Muscle of arm (tissue), 12 donors: ENCODE measurements around the gene LENG9. TPM values are rescaled to one million over a fixed set of nuclear protein-coding genes. Genes with fewer than 3 reads are reported as not detected.
"Not testable (repeated sequence)": the region's sequence is repeated elsewhere in the genome, so short reads cannot be mapped to it uniquely, and the experiment has no call there.

Experiments
- DNase-seq: peaks from one replicate; pipeline ENCODE4 v3.0.0-alpha.2; 2013
- polyA plus RNA-seq, 12 donors: library from polyadenylated mRNA; unstranded; fragments of 120-200 nt; gene quantifications; one replicate each; pipeline ENCODE4 v1.2.1, GENCODE V29; 2013; ENCODE audit not compliant: insufficient read length in 12 of 12

The LENG9 gene
- polyA plus RNA-seq, 12 donors: 0.75 to 2.7 (median 1.5) TPM; not detected in 2

- no peak for DNase-seq
Measured at GRCh38 chr19:54482889-54483288, 19.3 kb upstream of the LENG9 start.

- DNase-seq: peak; percentile 59
Measured at GRCh38 chr19:54481326-54481930, 17.9 kb upstream of the LENG9 start.

- DNase-seq: no peak
Measured at GRCh38 chr19:54480051-54480450, 16.5 kb upstream of the LENG9 start.

GRCh38 chr19:54478677-54479266, 15.2 kb upstream of the LENG9 start:
- no peak for DNase-seq

GRCh38 chr19:54477650-54478049, 14.1 kb upstream of the LENG9 start:
- DNase-seq: no peak

- DNase-seq: no peak
Measured at GRCh38 chr19:54475706-54476105, 12.1 kb upstream of the LENG9 start.

- no peak for DNase-seq
Measured at GRCh38 chr19:54473892-54474372, 10.4 kb upstream of the LENG9 start.

GRCh38 chr19:54473071-54473891, 9.7 kb upstream of the LENG9 start, which contains the start of gene CDC42EP5:
TSS of gene CDC42EP5 (minus strand) at chr19:54473296. CDS start at chr19:54465547, 7,749 bp downstream.
- DNase-seq: peak; percentile 94

- peak; percentile 52 for DNase-seq
Measured at GRCh38 chr19:54470991-54471782, 7.6 kb upstream of the LENG9 start.

GRCh38 chr19:54470276-54470887, 6.8 kb upstream of the LENG9 start:
- no peak for DNase-seq

GRCh38 chr19:54469496-54469934, 5.9 kb upstream of the LENG9 start:
- no peak for DNase-seq

- not testable (repeated sequence) for DNase-seq
Measured at GRCh38 chr19:54466110-54466480, 2.5 kb upstream of the LENG9 start.

- DNase-seq: no peak
Measured at GRCh38 chr19:54465426-54466109, 2.0 kb upstream of the LENG9 start.

GRCh38 chr19:54464630-54465425, 1.2 kb upstream of the LENG9 start:
- DNase-seq: peak; percentile 68

- no peak for DNase-seq
Measured at GRCh38 chr19:54464044-54464629, 559 bp upstream of the LENG9 start.

- DNase-seq: peak; percentile 80
Measured at GRCh38 chr19:54462655-54463530, 685 bp downstream of the LENG9 start.

- DNase-seq: no peak
Measured at GRCh38 chr19:54462047-54462654, 1.4 kb downstream of the LENG9 start.

GRCh38 chr19:54461613-54462012, 2.0 kb downstream of the LENG9 start:
- peak; percentile 74 for DNase-seq
